ENCODE data around the gene KSR2.

KSR2 gene

GRCh38 chr12:117674313-117674712, 294.5 kb downstream of the KSR2 start:
- intact Hi-C loops (cut with micrococcal nuclease), result no loop called here
- no peaks in the 10 kb centered on the region for H3K27me3 Mint-ChIP-seq

GRCh38 chr12:117671734-117672133, 297.1 kb downstream of the KSR2 start:
- no peak overlapping the region for H3K27ac Mint-ChIP-seq
- H3K27me3 Mint-ChIP-seq, result no peaks in the 10 kb centered on the region
- intact Hi-C loops (cut with micrococcal nuclease), result no loop called here
- no peaks in the 10 kb centered on the region for H3K9me3 Mint-ChIP-seq
- no peak overlapping the region for H3K4me3 Mint-ChIP-seq
- no peaks in the 10 kb centered on the region for H3K36me3 Mint-ChIP-seq (ENCODE audit: low read depth)
- no peaks in the 10 kb centered on the region for H3K4me1 Mint-ChIP-seq (ENCODE audit: low read depth)

More at GRCh38 chr12:117674313-117674712, 294.5 kb downstream of the KSR2 start:
- Mint-ChIP-seq H3K9me3 (no peaks in the 10 kb centered on the region), H3K4me1 (ENCODE audit: low read depth) (no peaks in the 10 kb centered on the region), H3K36me3 (ENCODE audit: low read depth) (no peaks in the 10 kb centered on the region), H3K4me3 (no peak overlapping the region), H3K27ac (no peak overlapping the region)

- H3K36me3 Mint-ChIP-seq (ENCODE audit: low read depth), result no peaks in the 10 kb centered on the region
- H3K27me3 Mint-ChIP-seq, result peaks cover 3% of the 10 kb centered on the region
- no peaks in the 10 kb centered on the region for H3K4me1 Mint-ChIP-seq (ENCODE audit: low read depth)
- H3K4me3 Mint-ChIP-seq, result no peak overlapping the region
- H3K27ac Mint-ChIP-seq, result no peak overlapping the region
- intact Hi-C loops (cut with micrococcal nuclease), result no loop called here
- H3K9me3 Mint-ChIP-seq, result no peaks in the 10 kb centered on the region
Measured at GRCh38 chr12:117664169-117664568, 304.6 kb downstream of the KSR2 start.

- Mint-ChIP-seq H3K4me1 (ENCODE audit: low read depth) (no peaks in the 10 kb centered on the region), H3K27me3 (peaks cover 3% of the 10 kb centered on the region), H3K9me3 (no peaks in the 10 kb centered on the region), H3K4me3 (no peak overlapping the region), H3K36me3 (ENCODE audit: low read depth) (no peaks in the 10 kb centered on the region), H3K27ac (no peak overlapping the region)
- intact Hi-C loops (cut with micrococcal nuclease), result no loop called here
Measured at GRCh38 chr12:117662620-117663395, 306.0 kb downstream of the KSR2 start.

GRCh38 chr12:117662220-117662619, 306.6 kb downstream of the KSR2 start:
- Mint-ChIP-seq H3K36me3 (ENCODE audit: low read depth) (no peaks in the 10 kb centered on the region), H3K27me3 (peaks cover 3% of the 10 kb centered on the region), H3K27ac (no peak overlapping the region), H3K4me3 (no peak overlapping the region), H3K9me3 (no peaks in the 10 kb centered on the region), H3K4me1 (ENCODE audit: low read depth) (no peaks in the 10 kb centered on the region)
- intact Hi-C loops (cut with micrococcal nuclease), result no loop called here

GRCh38 chr12:117661471-117661870, 307.3 kb downstream of the KSR2 start:
- H3K4me3 Mint-ChIP-seq, result no peak overlapping the region
- intact Hi-C loops (cut with micrococcal nuclease), result no loop called here
- H3K27me3 Mint-ChIP-seq, result peaks cover 3% of the 10 kb centered on the region
- H3K27ac Mint-ChIP-seq, result no peak overlapping the region
- H3K4me1 Mint-ChIP-seq (ENCODE audit: low read depth), result no peaks in the 10 kb centered on the region
- no peaks in the 10 kb centered on the region for H3K36me3 Mint-ChIP-seq (ENCODE audit: low read depth)
- H3K9me3 Mint-ChIP-seq, result no peaks in the 10 kb centered on the region

- Mint-ChIP-seq H3K4me3 (no peak overlapping the region), H3K9me3 (no peaks in the 10 kb centered on the region), H3K36me3 (ENCODE audit: low read depth) (no peaks in the 10 kb centered on the region), H3K4me1 (ENCODE audit: low read depth) (no peaks in the 10 kb centered on the region), H3K27ac (no peak overlapping the region), H3K27me3 (peaks cover 3% of the 10 kb centered on the region)
- intact Hi-C loops (cut with micrococcal nuclease), result no loop called here
Measured at GRCh38 chr12:117660896-117661295, 307.9 kb downstream of the KSR2 start.

GRCh38 chr12:117658226-117658625, 310.6 kb downstream of the KSR2 start:
- intact Hi-C loops (cut with micrococcal nuclease), result no loop called here
- Mint-ChIP-seq H3K27me3 (no peaks in the 10 kb centered on the region), H3K4me3 (no peak overlapping the region), H3K9me3 (no peaks in the 10 kb centered on the region), H3K36me3 (ENCODE audit: low read depth) (no peaks in the 10 kb centered on the region), H3K4me1 (ENCODE audit: low read depth) (no peaks in the 10 kb centered on the region), H3K27ac (no peak overlapping the region)

GRCh38 chr12:117649796-117650195, 319.0 kb downstream of the KSR2 start:
- H3K36me3 Mint-ChIP-seq (ENCODE audit: low read depth), result no peaks in the 10 kb centered on the region
- no peak overlapping the region for H3K27ac Mint-ChIP-seq
- H3K4me3 Mint-ChIP-seq, result no peak overlapping the region
- H3K27me3 Mint-ChIP-seq, result peaks cover 2% of the 10 kb centered on the region
- peaks cover 15% of the 10 kb centered on the region for H3K9me3 Mint-ChIP-seq
- intact Hi-C loops (cut with micrococcal nuclease), result no loop called here
- no peaks in the 10 kb centered on the region for H3K4me1 Mint-ChIP-seq (ENCODE audit: low read depth)

- intact Hi-C loops (cut with micrococcal nuclease), result no loop called here
Measured at GRCh38 chr12:117646520-117646919, 322.3 kb downstream of the KSR2 start.

GRCh38 chr12:117645473-117645872, 323.3 kb downstream of the KSR2 start:
- Mint-ChIP-seq H3K4me1 (ENCODE audit: low read depth) (no peaks in the 10 kb centered on the region), H3K4me3 (no peak overlapping the region), H3K27me3 (no peaks in the 10 kb centered on the region), H3K9me3 (no peaks in the 10 kb centered on the region), H3K27ac (no peak overlapping the region), H3K36me3 (ENCODE audit: low read depth) (no peaks in the 10 kb centered on the region)
- intact Hi-C loops (cut with micrococcal nuclease), result no loop called here

More at GRCh38 chr12:117646520-117646919, 322.3 kb downstream of the KSR2 start:
- Mint-ChIP-seq H3K9me3 (peaks cover 8% of the 10 kb centered on the region), H3K36me3 (ENCODE audit: low read depth) (no peaks in the 10 kb centered on the region), H3K4me3 (no peak overlapping the region), H3K27ac (no peak overlapping the region), H3K27me3 (peaks cover 2% of the 10 kb centered on the region), H3K4me1 (ENCODE audit: low read depth) (no peaks in the 10 kb centered on the region)

- Mint-ChIP-seq H3K4me1 (ENCODE audit: low read depth) (no peaks in the 10 kb centered on the region), H3K4me3 (no peak overlapping the region), H3K9me3 (no peaks in the 10 kb centered on the region), H3K36me3 (ENCODE audit: low read depth) (no peaks in the 10 kb centered on the region), H3K27me3 (no peaks in the 10 kb centered on the region), H3K27ac (no peak overlapping the region)
- intact Hi-C loops (cut with micrococcal nuclease), result no loop called here
Measured at GRCh38 chr12:117643971-117644370, 324.8 kb downstream of the KSR2 start.

GRCh38 chr12:117641885-117642284, 326.9 kb downstream of the KSR2 start:
- Mint-ChIP-seq H3K4me1 (ENCODE audit: low read depth) (no peaks in the 10 kb centered on the region), H3K27ac (no peak overlapping the region), H3K27me3 (no peaks in the 10 kb centered on the region), H3K36me3 (ENCODE audit: low read depth) (no peaks in the 10 kb centered on the region), H3K4me3 (no peak overlapping the region), H3K9me3 (peaks cover 1% of the 10 kb centered on the region)
- intact Hi-C loops (cut with micrococcal nuclease), result no loop called here

- Mint-ChIP-seq H3K9me3 (peaks cover 10% of the 10 kb centered on the region), H3K4me3 (no peak overlapping the region), H3K27me3 (no peaks in the 10 kb centered on the region), H3K4me1 (ENCODE audit: low read depth) (no peaks in the 10 kb centered on the region), H3K36me3 (ENCODE audit: low read depth) (no peaks in the 10 kb centered on the region), H3K27ac (no peak overlapping the region)
- intact Hi-C loops (cut with micrococcal nuclease), result no loop called here
Measured at GRCh38 chr12:117640511-117640910, 328.3 kb downstream of the KSR2 start.

- Mint-ChIP-seq H3K27me3 (no peaks in the 10 kb centered on the region), H3K9me3 (no peaks in the 10 kb centered on the region), H3K4me1 (ENCODE audit: low read depth) (no peaks in the 10 kb centered on the region), H3K36me3 (ENCODE audit: low read depth) (no peaks in the 10 kb centered on the region), H3K4me3 (no peak overlapping the region), H3K27ac (no peak overlapping the region)
- intact Hi-C loops (cut with micrococcal nuclease), result no loop called here
Measured at GRCh38 chr12:117629454-117629853, 339.3 kb downstream of the KSR2 start.
